GM11168 (cell line): ENCODE measurements around the gene LZTR1.

ENCODE experiments used
- in situ Hi-C: fragments of 300-500 bp; cut with MboI; formaldehyde crosslinking; loops from one replicate; pipeline ENCODE4 v1.12.0; 2022; ENCODE audit warnings: low sequenced_read_pairs; ENCODE audit not compliant: unreplicated experiment

The LZTR1 gene

GRCh38 chr22:20979243-20979809 is 2.8 kb upstream of the LZTR1 start:
- in situ Hi-C loops = no loop called here

- in situ Hi-C loops = no loop called here
These were observed 2.1 kb upstream of the LZTR1 start for GRCh38 chr22:20979940-20980453.

- in situ Hi-C loops = no loop called here
These were observed 1.6 kb upstream of the LZTR1 start for GRCh38 chr22:20980523-20980922.

- in situ Hi-C loops = no loop called here
These were observed 967 bp upstream of the LZTR1 start for GRCh38 chr22:20980938-20981722.

- in situ Hi-C loops = no loop called here
These were observed 426 bp downstream of the LZTR1 start for GRCh38 chr22:20982563-20982882.

GRCh38 chr22:20983081-20983771 is 1.1 kb downstream of the LZTR1 start:
- in situ Hi-C loops = no loop called here

- in situ Hi-C loops = no loop called here
These were observed 3.6 kb downstream of the LZTR1 start for GRCh38 chr22:20985720-20986119.

- in situ Hi-C loops = no loop called here
These were observed 4.3 kb downstream of the LZTR1 start for GRCh38 chr22:20986365-20986764.

GRCh38 chr22:20987375-20987774 is 5.3 kb downstream of the LZTR1 start:
- in situ Hi-C loops = no loop called here

- in situ Hi-C loops = no loop called here
These were observed 6.7 kb downstream of the LZTR1 start for GRCh38 chr22:20988573-20989322.

GRCh38 chr22:20989323-20990138 is 7.4 kb downstream of the LZTR1 start:
- in situ Hi-C loops = no loop called here

- in situ Hi-C loops = no loop called here
These were observed 8.4 kb downstream of the LZTR1 start for GRCh38 chr22:20990184-20991180.

GRCh38 chr22:20991252-20992055 is 9.4 kb downstream of the LZTR1 start:
- in situ Hi-C loops = no loop called here

GRCh38 chr22:20992056-20992442 is 10.0 kb downstream of the LZTR1 start:
- in situ Hi-C loops = no loop called here

- in situ Hi-C loops = no loop called here
These were observed 10.6 kb downstream of the LZTR1 start for GRCh38 chr22:20992456-20993303.

- in situ Hi-C loops = no loop called here
These were observed 11.4 kb downstream of the LZTR1 start for GRCh38 chr22:20993304-20994127.
